HEK293 (cell line): ENCODE measurements around the gene MUS81.

Source experiments
- EGR2 ChIP-seq: fragments of 450-650 bp; formaldehyde crosslinking; IDR thresholded peaks from 2 replicates; pipeline ENCODE4 v1.5.1; 2016; ENCODE audit warnings: low read depth, missing biosample characterization, missing genetic modification characterization
- KLF9 ChIP-seq: fragments of 450-650 bp; formaldehyde crosslinking; IDR thresholded peaks from 2 replicates; pipeline ENCODE4 v1.5.1; 2016; ENCODE audit warnings: missing biosample characterization, missing genetic modification characterization, low read depth
- SP2 ChIP-seq: fragments of 450-650 bp; formaldehyde crosslinking; IDR thresholded peaks from 2 replicates; pipeline ENCODE4 v1.5.1; 2016; ENCODE audit warnings: missing biosample characterization, missing genetic modification characterization
- ZBTB20 ChIP-seq: fragments of 450-650 bp; formaldehyde crosslinking; IDR thresholded peaks from 2 replicates; pipeline ENCODE4 v1.5.1; 2016; ENCODE audit warnings: missing biosample characterization, missing genetic modification characterization
- ZBTB6 ChIP-seq: fragments of 450-650 bp; formaldehyde crosslinking; IDR thresholded peaks from 2 replicates; pipeline ENCODE4 v1.5.1; 2017; ENCODE audit warnings: missing biosample characterization, missing genetic modification characterization
- ZNF132 ChIP-seq: fragments of 450-650 bp; formaldehyde crosslinking; IDR thresholded peaks from 2 replicates; pipeline ENCODE4 v1.5.1; 2017; ENCODE audit warnings: missing biosample characterization, missing genetic modification characterization, borderline replicate concordance
- ZNF157 ChIP-seq: fragments of 450-650 bp; formaldehyde crosslinking; IDR thresholded peaks from 2 replicates; pipeline ENCODE4 v1.5.1; 2016; ENCODE audit warnings: missing biosample characterization, missing genetic modification characterization
- ZNF292 ChIP-seq: fragments of 450-650 bp; formaldehyde crosslinking; IDR thresholded peaks from 2 replicates; pipeline ENCODE4 v1.5.1; 2016; ENCODE audit warnings: low read depth, missing biosample characterization, missing genetic modification characterization, borderline replicate concordance
- ZNF513 ChIP-seq: fragments of 450-650 bp; IDR thresholded peaks from 2 replicates; pipeline ENCODE4 v1.5.1; 2018; ENCODE audit warnings: missing biosample characterization, missing genetic modification characterization
- ZNF514 ChIP-seq: fragments of 450-650 bp; formaldehyde crosslinking; IDR thresholded peaks from 2 replicates; pipeline ENCODE4 v1.5.1; 2016; ENCODE audit warnings: missing biosample characterization, missing genetic modification characterization
- ZNF596 ChIP-seq: fragments of 450-650 bp; IDR thresholded peaks from 2 replicates; pipeline ENCODE4 v1.5.0; 2018; ENCODE audit warnings: missing biosample characterization, mild to moderate bottlenecking, missing genetic modification characterization, moderate library complexity
- ZNF660 ChIP-seq: fragments of 450-650 bp; IDR thresholded peaks from 2 replicates; pipeline ENCODE4 v1.5.1; 2018; ENCODE audit warnings: missing biosample characterization, mild to moderate bottlenecking, missing genetic modification characterization
- ZNF830 ChIP-seq: fragments of 450-650 bp; IDR thresholded peaks from 2 replicates; pipeline ENCODE4 v1.5.0; 2018; ENCODE audit warnings: missing biosample characterization, missing genetic modification characterization, low read depth, mild to moderate bottlenecking, moderate library complexity
- ZSCAN30 ChIP-seq: fragments of 450-650 bp; IDR thresholded peaks from 2 replicates; pipeline ENCODE4 v1.5.1; 2018; ENCODE audit warnings: missing biosample characterization, mild to moderate bottlenecking, missing genetic modification characterization, moderate library complexity
- TF ChIP-seq, protein P1 (sequence below): fragments of 450-650 bp; IDR thresholded peaks from 2 replicates; pipeline ENCODE4 v1.5.1; 2018; ENCODE audit warnings: missing biosample characterization, mild to moderate bottlenecking, missing genetic modification characterization
- TF ChIP-seq, protein P2 (sequence below): fragments of 450-650 bp; formaldehyde crosslinking; IDR thresholded peaks from 2 replicates; pipeline ENCODE4 v1.5.1; 2016; ENCODE audit warnings: missing biosample characterization, missing genetic modification characterization
- TF ChIP-seq, protein P3 (sequence below): fragments of 450-650 bp; formaldehyde crosslinking; IDR thresholded peaks from 2 replicates; pipeline ENCODE4 v1.5.1; 2016; ENCODE audit warnings: missing biosample characterization, missing genetic modification characterization
- TF ChIP-seq, protein P4 (sequence below): fragments of 450-650 bp; formaldehyde crosslinking; IDR thresholded peaks from 2 replicates; pipeline ENCODE4 v1.5.1; 2016; ENCODE audit warnings: missing biosample characterization, missing genetic modification characterization, borderline replicate concordance
- TF ChIP-seq, protein P5 (sequence below): fragments of 450-650 bp; formaldehyde crosslinking; IDR thresholded peaks from 2 replicates; pipeline ENCODE4 v1.5.1; 2016; ENCODE audit warnings: missing biosample characterization, missing genetic modification characterization

Gene MUS81

DNA sequence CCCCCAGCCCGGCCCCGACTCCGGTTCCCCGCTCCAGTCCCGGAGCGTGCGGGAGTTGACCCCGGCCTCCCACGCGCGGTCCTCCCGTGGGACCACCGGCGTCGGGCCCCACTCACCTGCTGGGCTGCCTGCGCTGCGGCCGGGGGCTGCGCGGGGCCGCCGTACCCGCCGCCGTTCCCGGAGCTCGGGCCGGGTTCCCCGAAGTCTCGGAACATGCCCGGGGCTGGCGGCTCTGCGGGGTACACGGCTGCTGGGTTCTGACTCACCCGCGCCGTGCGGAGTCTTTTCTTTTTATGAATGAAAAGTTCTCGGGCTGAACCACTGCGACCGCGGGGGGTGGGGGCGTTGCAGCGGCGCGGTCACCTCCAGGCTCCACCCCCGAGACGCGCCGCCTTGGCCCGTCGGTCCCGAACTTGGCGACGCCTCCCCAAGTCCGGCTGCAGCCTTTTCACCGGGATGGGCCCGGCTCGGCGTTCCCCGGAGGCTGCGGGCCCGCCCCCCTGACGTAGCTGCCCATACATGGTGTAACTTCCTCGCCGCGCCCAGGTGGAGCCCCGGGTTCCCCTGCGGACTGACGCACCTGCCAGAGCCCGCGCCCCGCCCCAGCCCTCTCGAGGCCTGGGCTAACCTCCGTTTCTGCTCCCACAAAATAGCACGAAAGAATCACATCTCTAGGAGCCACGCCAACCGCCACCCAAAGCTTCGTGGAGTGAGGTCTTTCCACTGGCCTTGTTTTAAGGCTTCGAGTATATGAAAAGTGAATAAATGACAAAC is 40.1 kb downstream of the MUS81 start, which contains the start of gene FOSL1 (continued):
- TF ChIP-seq, protein P1, sequence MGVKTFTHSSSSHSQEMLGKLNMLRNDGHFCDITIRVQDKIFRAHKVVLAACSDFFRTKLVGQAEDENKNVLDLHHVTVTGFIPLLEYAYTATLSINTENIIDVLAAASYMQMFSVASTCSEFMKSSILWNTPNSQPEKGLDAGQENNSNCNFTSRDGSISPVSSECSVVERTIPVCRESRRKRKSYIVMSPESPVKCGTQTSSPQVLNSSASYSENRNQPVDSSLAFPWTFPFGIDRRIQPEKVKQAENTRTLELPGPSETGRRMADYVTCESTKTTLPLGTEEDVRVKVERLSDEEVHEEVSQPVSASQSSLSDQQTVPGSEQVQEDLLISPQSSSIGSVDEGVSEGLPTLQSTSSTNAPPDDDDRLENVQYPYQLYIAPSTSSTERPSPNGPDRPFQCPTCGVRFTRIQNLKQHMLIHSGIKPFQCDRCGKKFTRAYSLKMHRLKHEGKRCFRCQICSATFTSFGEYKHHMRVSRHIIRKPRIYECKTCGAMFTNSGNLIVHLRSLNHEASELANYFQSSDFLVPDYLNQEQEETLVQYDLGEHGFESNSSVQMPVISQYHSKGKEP (tag by site-specific recombination), result 0 out of 2 replicates have a peak, but pooled peaks have one; percentile 21
- TF ChIP-seq, protein P2, sequence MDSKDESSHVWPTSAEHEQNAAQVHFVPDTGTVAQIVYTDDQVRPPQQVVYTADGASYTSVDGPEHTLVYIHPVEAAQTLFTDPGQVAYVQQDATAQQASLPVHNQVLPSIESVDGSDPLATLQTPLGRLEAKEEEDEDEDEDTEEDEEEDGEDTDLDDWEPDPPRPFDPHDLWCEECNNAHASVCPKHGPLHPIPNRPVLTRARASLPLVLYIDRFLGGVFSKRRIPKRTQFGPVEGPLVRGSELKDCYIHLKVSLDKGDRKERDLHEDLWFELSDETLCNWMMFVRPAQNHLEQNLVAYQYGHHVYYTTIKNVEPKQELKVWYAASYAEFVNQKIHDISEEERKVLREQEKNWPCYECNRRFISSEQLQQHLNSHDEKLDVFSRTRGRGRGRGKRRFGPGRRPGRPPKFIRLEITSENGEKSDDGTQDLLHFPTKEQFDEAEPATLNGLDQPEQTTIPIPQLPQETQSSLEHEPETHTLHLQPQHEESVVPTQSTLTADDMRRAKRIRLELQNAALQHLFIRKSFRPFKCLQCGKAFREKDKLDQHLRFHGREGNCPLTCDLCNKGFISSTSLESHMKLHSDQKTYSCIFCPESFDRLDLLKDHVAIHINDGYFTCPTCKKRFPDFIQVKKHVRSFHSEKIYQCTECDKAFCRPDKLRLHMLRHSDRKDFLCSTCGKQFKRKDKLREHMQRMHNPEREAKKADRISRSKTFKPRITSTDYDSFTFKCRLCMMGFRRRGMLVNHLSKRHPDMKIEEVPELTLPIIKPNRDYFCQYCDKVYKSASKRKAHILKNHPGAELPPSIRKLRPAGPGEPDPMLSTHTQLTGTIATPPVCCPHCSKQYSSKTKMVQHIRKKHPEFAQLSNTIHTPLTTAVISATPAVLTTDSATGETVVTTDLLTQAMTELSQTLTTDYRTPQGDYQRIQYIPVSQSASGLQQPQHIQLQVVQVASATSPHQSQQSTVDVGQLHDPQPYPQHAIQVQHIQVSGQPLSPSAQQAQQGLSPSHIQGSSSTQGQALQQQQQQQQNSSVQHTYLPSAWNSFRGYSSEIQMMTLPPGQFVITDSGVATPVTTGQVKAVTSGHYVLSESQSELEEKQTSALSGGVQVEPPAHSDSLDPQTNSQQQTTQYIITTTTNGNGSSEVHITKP (tag by site-specific recombination), result peak; percentile 97
- TF ChIP-seq ZBTB20 (tag by site-specific recombination) (peak; percentile 58; the same call in 1 of the 2 replicates), ZNF292 (tag by site-specific recombination) (no peak), EGR2 (tag by site-specific recombination) (no peak), ZBTB6 (tag by site-specific recombination) (no peak), ZNF132 (tag by site-specific recombination) (no peak), ZNF514 (tag by site-specific recombination) (no peak), KLF9 (tag by site-specific recombination) (peak; percentile 80), ZNF157 (tag by site-specific recombination) (no peak), ZNF830 (no peak), ZNF596 (0 out of 2 replicates have a peak, but pooled peaks have one; percentile 31), ZNF660 (peak; percentile 84; the same call in 1 of the 2 replicates), ZSCAN30 (tag by site-specific recombination) (peak; percentile 87), ZNF513 (tag by site-specific recombination) (no peak), SP2 (peak; percentile 88)
- TF ChIP-seq, protein P3, sequence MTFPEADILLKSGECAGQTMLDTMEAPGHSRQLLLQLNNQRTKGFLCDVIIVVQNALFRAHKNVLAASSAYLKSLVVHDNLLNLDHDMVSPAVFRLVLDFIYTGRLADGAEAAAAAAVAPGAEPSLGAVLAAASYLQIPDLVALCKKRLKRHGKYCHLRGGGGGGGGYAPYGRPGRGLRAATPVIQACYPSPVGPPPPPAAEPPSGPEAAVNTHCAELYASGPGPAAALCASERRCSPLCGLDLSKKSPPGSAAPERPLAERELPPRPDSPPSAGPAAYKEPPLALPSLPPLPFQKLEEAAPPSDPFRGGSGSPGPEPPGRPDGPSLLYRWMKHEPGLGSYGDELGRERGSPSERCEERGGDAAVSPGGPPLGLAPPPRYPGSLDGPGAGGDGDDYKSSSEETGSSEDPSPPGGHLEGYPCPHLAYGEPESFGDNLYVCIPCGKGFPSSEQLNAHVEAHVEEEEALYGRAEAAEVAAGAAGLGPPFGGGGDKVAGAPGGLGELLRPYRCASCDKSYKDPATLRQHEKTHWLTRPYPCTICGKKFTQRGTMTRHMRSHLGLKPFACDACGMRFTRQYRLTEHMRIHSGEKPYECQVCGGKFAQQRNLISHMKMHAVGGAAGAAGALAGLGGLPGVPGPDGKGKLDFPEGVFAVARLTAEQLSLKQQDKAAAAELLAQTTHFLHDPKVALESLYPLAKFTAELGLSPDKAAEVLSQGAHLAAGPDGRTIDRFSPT (tag by site-specific recombination), result no peak
- TF ChIP-seq, protein P4, sequence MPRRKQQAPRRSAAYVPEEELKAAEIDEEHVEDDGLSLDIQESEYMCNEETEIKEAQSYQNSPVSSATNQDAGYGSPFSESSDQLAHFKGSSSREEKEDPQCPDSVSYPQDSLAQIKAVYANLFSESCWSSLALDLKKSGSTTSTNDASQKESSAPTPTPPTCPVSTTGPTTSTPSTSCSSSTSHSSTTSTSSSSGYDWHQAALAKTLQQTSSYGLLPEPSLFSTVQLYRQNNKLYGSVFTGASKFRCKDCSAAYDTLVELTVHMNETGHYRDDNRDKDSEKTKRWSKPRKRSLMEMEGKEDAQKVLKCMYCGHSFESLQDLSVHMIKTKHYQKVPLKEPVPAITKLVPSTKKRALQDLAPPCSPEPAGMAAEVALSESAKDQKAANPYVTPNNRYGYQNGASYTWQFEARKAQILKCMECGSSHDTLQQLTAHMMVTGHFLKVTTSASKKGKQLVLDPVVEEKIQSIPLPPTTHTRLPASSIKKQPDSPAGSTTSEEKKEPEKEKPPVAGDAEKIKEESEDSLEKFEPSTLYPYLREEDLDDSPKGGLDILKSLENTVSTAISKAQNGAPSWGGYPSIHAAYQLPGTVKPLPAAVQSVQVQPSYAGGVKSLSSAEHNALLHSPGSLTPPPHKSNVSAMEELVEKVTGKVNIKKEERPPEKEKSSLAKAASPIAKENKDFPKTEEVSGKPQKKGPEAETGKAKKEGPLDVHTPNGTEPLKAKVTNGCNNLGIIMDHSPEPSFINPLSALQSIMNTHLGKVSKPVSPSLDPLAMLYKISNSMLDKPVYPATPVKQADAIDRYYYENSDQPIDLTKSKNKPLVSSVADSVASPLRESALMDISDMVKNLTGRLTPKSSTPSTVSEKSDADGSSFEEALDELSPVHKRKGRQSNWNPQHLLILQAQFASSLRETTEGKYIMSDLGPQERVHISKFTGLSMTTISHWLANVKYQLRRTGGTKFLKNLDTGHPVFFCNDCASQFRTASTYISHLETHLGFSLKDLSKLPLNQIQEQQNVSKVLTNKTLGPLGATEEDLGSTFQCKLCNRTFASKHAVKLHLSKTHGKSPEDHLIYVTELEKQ (tag by site-specific recombination), result no peak
- TF ChIP-seq, protein P5, sequence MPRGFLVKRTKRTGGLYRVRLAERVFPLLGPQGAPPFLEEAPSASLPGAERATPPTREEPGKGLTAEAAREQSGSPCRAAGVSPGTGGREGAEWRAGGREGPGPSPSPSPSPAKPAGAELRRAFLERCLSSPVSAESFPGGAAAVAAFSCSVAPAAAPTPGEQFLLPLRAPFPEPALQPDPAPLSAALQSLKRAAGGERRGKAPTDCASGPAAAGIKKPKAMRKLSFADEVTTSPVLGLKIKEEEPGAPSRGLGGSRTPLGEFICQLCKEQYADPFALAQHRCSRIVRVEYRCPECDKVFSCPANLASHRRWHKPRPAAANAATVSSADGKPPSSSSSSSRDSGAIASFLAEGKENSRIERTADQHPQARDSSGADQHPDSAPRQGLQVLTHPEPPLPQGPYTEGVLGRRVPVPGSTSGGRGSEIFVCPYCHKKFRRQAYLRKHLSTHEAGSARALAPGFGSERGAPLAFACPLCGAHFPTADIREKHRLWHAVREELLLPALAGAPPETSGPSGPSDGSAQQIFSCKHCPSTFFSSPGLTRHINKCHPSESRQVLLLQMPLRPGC (tag by site-specific recombination), result no peak
